Fibroblast of pulmonary artery (primary cell): ENCODE results near the gene ATAD2B.

ENCODE experiments used
- DNase-seq: peaks from one replicate; pipeline ENCODE4 v3.0.0-alpha.2; 2010; ENCODE audit warnings: low read depth
- H3K4me3 ChIP-seq: replicated peaks from 2 replicates; pipeline ENCODE4 v1.5.1; 2011; ENCODE audit warnings: low read depth, mild to moderate bottlenecking, control low read depth, low read length, moderate library complexity
- TF ChIP-seq, protein P1 (sequence below): IDR thresholded peaks from 2 replicates; pipeline ENCODE4 v1.5.1; 2011; ENCODE audit warnings: mild to moderate bottlenecking, control low read depth, low read length, inconsistent platforms; ENCODE audit errors: missing control alignments

The ATAD2B gene

GRCh38 chr2:23814963-23815362 is 112.0 kb downstream of the ATAD2B start:
- no peak overlapping the region for H3K4me3 ChIP-seq
- TF ChIP-seq, protein P1, sequence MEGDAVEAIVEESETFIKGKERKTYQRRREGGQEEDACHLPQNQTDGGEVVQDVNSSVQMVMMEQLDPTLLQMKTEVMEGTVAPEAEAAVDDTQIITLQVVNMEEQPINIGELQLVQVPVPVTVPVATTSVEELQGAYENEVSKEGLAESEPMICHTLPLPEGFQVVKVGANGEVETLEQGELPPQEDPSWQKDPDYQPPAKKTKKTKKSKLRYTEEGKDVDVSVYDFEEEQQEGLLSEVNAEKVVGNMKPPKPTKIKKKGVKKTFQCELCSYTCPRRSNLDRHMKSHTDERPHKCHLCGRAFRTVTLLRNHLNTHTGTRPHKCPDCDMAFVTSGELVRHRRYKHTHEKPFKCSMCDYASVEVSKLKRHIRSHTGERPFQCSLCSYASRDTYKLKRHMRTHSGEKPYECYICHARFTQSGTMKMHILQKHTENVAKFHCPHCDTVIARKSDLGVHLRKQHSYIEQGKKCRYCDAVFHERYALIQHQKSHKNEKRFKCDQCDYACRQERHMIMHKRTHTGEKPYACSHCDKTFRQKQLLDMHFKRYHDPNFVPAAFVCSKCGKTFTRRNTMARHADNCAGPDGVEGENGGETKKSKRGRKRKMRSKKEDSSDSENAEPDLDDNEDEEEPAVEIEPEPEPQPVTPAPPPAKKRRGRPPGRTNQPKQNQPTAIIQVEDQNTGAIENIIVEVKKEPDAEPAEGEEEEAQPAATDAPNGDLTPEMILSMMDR = no peak
- no peak for DNase-seq

- H3K4me3 ChIP-seq = no peak overlapping the region
- TF ChIP-seq, protein P1 = no peak
- DNase-seq = no peak
Observed at GRCh38 chr2:23813438-23813837, 113.5 kb downstream of the ATAD2B start.

GRCh38 chr2:23809150-23809549 is 117.8 kb downstream of the ATAD2B start:
- no peak for DNase-seq
- TF ChIP-seq, protein P1 = no peak
- no peak overlapping the region for H3K4me3 ChIP-seq

GRCh38 chr2:23806665-23807249 is 120.2 kb downstream of the ATAD2B start:
- TF ChIP-seq, protein P1 = no peak
- H3K4me3 ChIP-seq = no peak overlapping the region
- DNase-seq = no peak

GRCh38 chr2:23806201-23806600 is 120.7 kb downstream of the ATAD2B start:
- H3K4me3 ChIP-seq = no peak overlapping the region
- TF ChIP-seq, protein P1 = no peak
- no peak for DNase-seq

DNA sequence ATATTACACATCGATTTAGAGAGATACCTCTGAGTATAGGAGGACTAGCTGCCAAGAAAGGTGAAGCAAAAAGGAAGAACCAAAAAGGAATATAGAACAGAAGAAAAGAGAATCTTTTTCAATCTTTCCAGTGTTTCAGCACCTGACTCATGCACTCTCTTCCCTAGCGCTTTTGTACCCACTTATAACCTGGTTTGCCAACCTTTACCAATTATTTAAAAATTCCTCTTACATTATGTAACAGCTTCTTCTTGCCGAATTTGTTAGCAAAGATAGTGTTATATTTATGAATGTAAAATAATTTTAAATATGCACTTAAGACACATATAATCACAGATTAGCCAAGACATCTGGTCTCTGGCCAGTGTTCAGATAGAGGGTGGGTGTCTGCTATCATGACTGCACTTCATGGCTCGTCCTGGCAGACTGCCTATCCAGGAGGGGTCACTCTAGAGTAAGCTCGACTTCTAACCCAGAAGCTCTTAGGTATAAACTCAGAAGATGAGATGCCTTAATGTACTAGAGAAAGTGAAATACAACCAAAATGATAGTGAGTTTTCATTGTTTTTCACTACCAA is 122.9 kb downstream of the ATAD2B start:
- H3K4me3 ChIP-seq = no peak overlapping the region
- TF ChIP-seq, protein P1 = peak; percentile 35
- DNase-seq = peak; percentile 33

DNA sequence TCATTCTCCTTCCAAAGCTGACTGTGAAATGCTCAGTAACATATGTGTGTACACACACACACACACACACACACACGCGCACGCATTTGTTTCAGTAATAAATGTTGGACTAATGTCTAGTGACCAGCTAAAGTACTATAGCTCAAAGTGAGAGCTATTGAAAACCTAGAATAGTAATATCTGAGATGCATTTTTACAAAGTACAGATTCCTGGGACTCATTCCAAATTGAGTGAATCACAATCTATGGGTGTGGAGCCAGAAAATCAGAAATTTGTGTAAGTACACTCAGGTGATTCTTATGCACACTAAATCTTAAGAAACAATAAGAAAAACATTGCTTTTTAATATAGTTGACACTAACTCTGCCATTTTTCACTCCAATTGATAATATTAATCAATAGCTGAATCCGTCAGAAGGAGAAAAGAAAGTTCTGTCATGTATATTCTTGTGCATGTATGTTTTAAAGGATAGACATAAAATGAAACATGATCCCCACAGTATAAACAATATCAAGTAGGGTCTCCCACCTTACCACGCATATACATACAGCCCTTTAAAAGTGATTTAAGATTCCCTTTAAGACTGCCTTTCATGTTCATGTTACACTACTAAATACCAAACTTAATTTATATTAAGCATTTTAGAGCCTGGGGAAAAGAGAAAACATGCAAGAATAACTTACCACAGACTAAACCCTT is 123.5 kb downstream of the ATAD2B start:
- peak; percentile 68 for DNase-seq
- H3K4me3 ChIP-seq = no peak overlapping the region
- TF ChIP-seq, protein P1 = no peak
